Measurements from ENCODE around the gene WDR45. TPM values are rescaled to one million over a fixed set of nuclear protein-coding genes. Genes with fewer than 3 reads are reported as not detected.

The WDR45 gene
- total and polyA plus RNA-seq, 2 experiments from 2014 or later: 28.8 to 36.2 TPM

- Histone ChIP-seq H3F3A (replicated peaks; ENCODE audit: low read depth) (no peaks in the 10 kb centered on the region), H3K4me2 (no peak overlapping the region), H4K20me1 (replicated peaks; ENCODE audit: insufficient read depth) (no peaks in the 10 kb centered on the region), H3K4me1 (ENCODE audit: insufficient read depth) (no peaks in the 10 kb centered on the region; the same call in 1 of the 2 replicates), H3K4me3 (no peak overlapping the region), H3K79me2 (replicated peaks; ENCODE audit: insufficient read depth) (no peaks in the 10 kb centered on the region), H3K27me3 (ENCODE audit: insufficient read depth) (no peaks in the 10 kb centered on the region), H3K27ac (ENCODE audit: low read depth) (no peak overlapping the region), H2AFZ (no peak overlapping the region), H3K36me3 (ENCODE audit: insufficient read depth) (peaks cover 17% of the 10 kb centered on the region; the same call in 1 of the 2 replicates), H3K9me2 (ENCODE audit: insufficient read depth) (no peaks in the 10 kb centered on the region)
- H3K9me3 Mint-ChIP-seq: no peaks in the 10 kb centered on the region
- no peak for ATAC-seq
- peaks cover 19% of the 10 kb centered on the region for H3K4me1 Mint-ChIP-seq
- no peak overlapping the region for H3K27ac Mint-ChIP-seq
- TF ChIP-seq NANOG (IDR thresholded peaks at IDR 0.05; ENCODE audit: borderline replicate concordance): no peak
- no peak for TF ChIP-seq JUNB (IDR thresholded peaks at IDR 0.05; ENCODE audit: unreplicated experiment)
- no peak for TF ChIP-seq CTCF (conservative IDR thresholded peaks at IDR 0.05; ENCODE audit: low read depth in 2 of 2)
- no peak for TF ChIP-seq ETS1 (IDR thresholded peaks at IDR 0.05)
- TF ChIP-seq STAT1 (IDR thresholded peaks at IDR 0.05; ENCODE audit: unreplicated experiment): no peak
- TF ChIP-seq ZNF462 (CRISPR knock-in tag; IDR thresholded peaks at IDR 0.05): no peak
- no peak for TF ChIP-seq POLR2AphosphoS5 (IDR thresholded peaks at IDR 0.05; ENCODE audit: low read depth)
- TF ChIP-seq, protein P1, sequence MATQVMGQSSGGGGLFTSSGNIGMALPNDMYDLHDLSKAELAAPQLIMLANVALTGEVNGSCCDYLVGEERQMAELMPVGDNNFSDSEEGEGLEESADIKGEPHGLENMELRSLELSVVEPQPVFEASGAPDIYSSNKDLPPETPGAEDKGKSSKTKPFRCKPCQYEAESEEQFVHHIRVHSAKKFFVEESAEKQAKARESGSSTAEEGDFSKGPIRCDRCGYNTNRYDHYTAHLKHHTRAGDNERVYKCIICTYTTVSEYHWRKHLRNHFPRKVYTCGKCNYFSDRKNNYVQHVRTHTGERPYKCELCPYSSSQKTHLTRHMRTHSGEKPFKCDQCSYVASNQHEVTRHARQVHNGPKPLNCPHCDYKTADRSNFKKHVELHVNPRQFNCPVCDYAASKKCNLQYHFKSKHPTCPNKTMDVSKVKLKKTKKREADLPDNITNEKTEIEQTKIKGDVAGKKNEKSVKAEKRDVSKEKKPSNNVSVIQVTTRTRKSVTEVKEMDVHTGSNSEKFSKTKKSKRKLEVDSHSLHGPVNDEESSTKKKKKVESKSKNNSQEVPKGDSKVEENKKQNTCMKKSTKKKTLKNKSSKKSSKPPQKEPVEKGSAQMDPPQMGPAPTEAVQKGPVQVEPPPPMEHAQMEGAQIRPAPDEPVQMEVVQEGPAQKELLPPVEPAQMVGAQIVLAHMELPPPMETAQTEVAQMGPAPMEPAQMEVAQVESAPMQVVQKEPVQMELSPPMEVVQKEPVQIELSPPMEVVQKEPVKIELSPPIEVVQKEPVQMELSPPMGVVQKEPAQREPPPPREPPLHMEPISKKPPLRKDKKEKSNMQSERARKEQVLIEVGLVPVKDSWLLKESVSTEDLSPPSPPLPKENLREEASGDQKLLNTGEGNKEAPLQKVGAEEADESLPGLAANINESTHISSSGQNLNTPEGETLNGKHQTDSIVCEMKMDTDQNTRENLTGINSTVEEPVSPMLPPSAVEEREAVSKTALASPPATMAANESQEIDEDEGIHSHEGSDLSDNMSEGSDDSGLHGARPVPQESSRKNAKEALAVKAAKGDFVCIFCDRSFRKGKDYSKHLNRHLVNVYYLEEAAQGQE (IDR thresholded peaks at IDR 0.05; ENCODE audit: unreplicated experiment): no peak
- no peak for TF ChIP-seq EZH2phosphoT487 (IDR thresholded peaks at IDR 0.05; ENCODE audit: unreplicated experiment)
- TF ChIP-seq CREB1 (CRISPR knock-in tag; IDR thresholded peaks at IDR 0.05; ENCODE audit: low read depth): no peak
- TF ChIP-seq ZNF331 (CRISPR knock-in tag; IDR thresholded peaks at IDR 0.05; ENCODE audit: low read depth): no peak
- peaks cover 79% of the 10 kb centered on the region for H3K36me3 Mint-ChIP-seq (ENCODE audit: low read depth)
- H3K4me3 Mint-ChIP-seq: no peak overlapping the region
- H3K27me3 Mint-ChIP-seq (ENCODE audit: insufficient read depth, low read depth, poor library complexity): no peaks in the 10 kb centered on the region
- DNase-seq (ENCODE audit: low spot score): no peak
Measured at GRCh38 chrX:49030283-49030682, 49.4 kb downstream of the WDR45 start.
